ENCODE data around the gene SUGCT.

GRCh38 chr7:40859965-40860543 is 725.2 kb downstream of the SUGCT start:
- TF ChIP-seq CTCF (conservative IDR thresholded peaks at IDR 0.05; ENCODE audit: low read depth, low read length) (no peak), EZH2 (IDR thresholded peaks at IDR 0.05; ENCODE audit: borderline replicate concordance, low read depth, low read length, poor library complexity, severe bottlenecking) (no peak)

Data from A673 (cell line).